Heart left ventricle (tissue), 16 donors: ENCODE measurements around the gene SBNO2. TPM values are rescaled to one million over a fixed set of nuclear protein-coding genes. Genes with fewer than 3 reads are reported as not detected.

ENCODE experiments used
- ATAC-seq, 4 donors: fragments of 200-7000 bp; cut with Tn5 transposase; one replicate each; pipeline ENCODE4 v1.9.1; 2020 to 2022; ENCODE audit warnings: moderate library complexity in 4 of 4, mild to moderate bottlenecking in 3 of 4, moderate number of reproducible peaks in 1 of 4
- DNase-seq, 5 donors: peaks; one replicate each; pipeline ENCODE4 v3.0.0-alpha.2; 2020
- H3K27ac ChIP-seq, 12 donors: fragments of 200-600 bp; sonication (generic) in 4 of 12; one replicate each; pipeline versions ENCODE4 v1.5.0 to v1.8.0; 2016 to 2022; ENCODE audit warnings: mild to moderate bottlenecking in 2 of 12
- H3K27me3 ChIP-seq, 9 donors: fragments of 200-600 bp; sonication (generic) in 2 of 9; one replicate each; pipeline versions ENCODE4 v1.5.1 to v1.8.0; 2016 to 2022; ENCODE audit warnings: mild to moderate bottlenecking in 3 of 9
- H3K36me3 ChIP-seq, 9 donors: fragments of 200-600 bp; sonication (generic) in 2 of 9; one replicate each; pipeline versions ENCODE4 v1.5.0 to v1.8.0; 2018 to 2022; ENCODE audit warnings: mild to moderate bottlenecking in 2 of 9
- H3K4me1 ChIP-seq, 12 donors: fragments of 200-600 bp; sonication (generic) in 4 of 12; one replicate each; pipeline versions ENCODE4 v1.5.0 to v1.8.0; 2016 to 2022; ENCODE audit warnings: mild to moderate bottlenecking in 3 of 12
- H3K4me3 ChIP-seq, 12 donors: fragments of 200-600 bp; sonication (generic) in 4 of 12; one replicate each; pipeline versions ENCODE4 v1.5.0 to v1.8.0; 2017 to 2022; ENCODE audit warnings: mild to moderate bottlenecking in 9 of 12, moderate library complexity in 4 of 12
- H3K9me3 ChIP-seq, 12 donors: fragments of 200-600 bp; sonication (generic) in 4 of 12; one replicate each; pipeline versions ENCODE4 v1.5.0 to v1.8.0; 2016 to 2022; ENCODE audit warnings: mild to moderate bottlenecking in 1 of 12
- POLR2A ChIP-seq, 2 donors: fragments of 450-650 bp; IDR thresholded peaks; one replicate each; pipeline ENCODE4 v1.6.1; 2017; ENCODE audit warnings: antibody characterized with exemption in 2 of 2, mild to moderate bottlenecking in 2 of 2, moderate library complexity in 2 of 2
- WGBS, 4 donors: extraction: QIAGEN DNeasy Blood & Tissue Kit in 2 of 4; methylation state at CpG; one replicate each; pipeline versions ENCODE4 v1.1.5 to v1.1.7; 2013 to 2018; 5-methylcytosine and 5-hydroxymethylcytosine counted together
- intact Hi-C, 10 donors: fragments of 100-400 bp; cut with DNase I; formaldehyde crosslinking; loops; one replicate each; pipeline versions ENCODE4 v1.11.1 to v1.14.2; 2022
- polyA plus RNA-seq, 2 donors: library from polyadenylated mRNA; stranded (reverse); fragments of 200-250 nt; gene quantifications; one replicate each; pipeline ENCODE4 v1.2.3, GENCODE V29; 2013
- total RNA-seq, 9 donors: library from RNA; depleted of rRNA in 2 of 9; stranded (reverse); fragments of >200 nt in 2 of 9; fragmentation: NEBNext Ultra II Directional in 3 of 9; extraction: Animal tissue kit (Norgen Biotek cat#: 25700) in 3 of 9; gene quantifications; one replicate each; pipeline versions ENCODE4 v1.1.0 to v1.2.4, GENCODE V29; 2016 to 2023
- TF ChIP-seq, protein P1 (sequence below), 12 donors: fragments of 200-600 bp; sonication (generic) in 4 of 12; IDR thresholded peaks; one replicate each; pipeline versions ENCODE4 v1.5.0 to v1.8.0; 2018 to 2022; ENCODE audit warnings: antibody characterized with exemption in 12 of 12, mild to moderate bottlenecking in 5 of 12
- donor health status: ischemic (EF 13 %, LVEDD 7.1; RV severe dilation, severe dysfunction).
- donor health status: healthy with polysubstance abuse.
- donor health status: DM: no; HTN: yes; CAD: no.
- donor health status: DM: no; HTN: no; CAD: no.
- donor health status: ischemic (EF 25% LVEDD 6.9; RV normal size, moderate dysfunction).
- donor health status: ischemic (EF 25% LVEDD 5.7; RV mildly dilated, moderate dysfunction).
- donor health status: healthy.
- donor health status: DM: yes; HTN: yes; CAD: no.
- donor health status: ischemic (EF 35%, LVEDD 5.7; RV mildly dilated, moderate dysfunction).
- donor health status: nonischemic (EF 11% LVEDD 7.7; RV severe dilation, severe dysfunction).
- donor health status: DM: yes; HTN: yes; CAD: no.
- donor health status: PGD.
- donor health status: ischemic (EF 29% LVEDD 5.4; RV normal size, mild dysfunction).
- donor health status: nonischemic (EF 23%, LVEDD 6.1; RV moderate dilation, normal function).

SBNO2 gene
- total and polyA plus RNA-seq, 11 donors: 9.9 to 78.9 (median 18.7) TPM

DNA sequence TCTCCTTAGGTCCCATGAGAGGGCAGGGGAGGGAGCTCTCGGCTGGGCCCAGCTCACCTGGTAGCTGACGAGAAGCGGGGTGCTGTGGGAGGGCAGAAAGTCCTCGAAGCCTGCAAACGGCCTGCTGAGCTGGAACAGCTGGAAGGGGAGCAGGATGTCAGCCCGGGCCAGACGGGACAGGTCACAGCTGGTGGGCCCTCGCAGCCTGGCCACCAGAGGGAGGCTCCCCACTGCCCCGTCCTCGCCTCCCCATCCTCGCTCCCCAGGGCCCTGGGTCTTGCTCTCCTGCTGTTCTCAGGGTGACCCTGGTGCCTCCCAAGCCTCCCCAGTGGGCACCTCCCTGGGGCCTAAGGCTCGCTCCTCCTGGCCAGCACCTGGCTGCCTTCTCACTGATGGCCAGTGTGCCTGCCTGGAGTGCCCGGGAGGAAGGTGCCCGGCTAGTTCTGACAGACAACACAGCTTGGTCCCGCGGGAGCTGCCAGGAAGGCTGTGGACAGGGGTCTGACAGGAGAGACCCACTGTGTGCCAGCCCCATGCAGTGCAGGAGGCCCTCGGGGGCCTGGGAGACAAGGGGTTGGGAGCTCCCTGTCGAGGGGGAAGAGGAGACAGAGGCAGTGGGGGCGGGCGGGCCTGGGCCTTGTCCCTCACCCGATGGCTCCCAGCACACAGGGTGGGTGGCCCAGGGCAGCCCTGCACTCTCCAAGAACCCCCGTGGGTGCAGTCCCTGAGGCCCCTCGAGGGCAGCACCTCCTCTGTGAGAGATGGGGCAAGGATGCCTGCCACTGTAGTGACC, 50.0 kb downstream of the SBNO2 start:
- H3K27me3 ChIP-seq: no peaks in the 10 kb centered on the region
- 89 to 97% (median 90%) methylated on average over 13 to 23 of the region's 23 CpGs for WGBS, 4 donors
- no peak for DNase-seq
- H3K27ac ChIP-seq: no peak overlapping the region
- TF ChIP-seq, protein P1, sequence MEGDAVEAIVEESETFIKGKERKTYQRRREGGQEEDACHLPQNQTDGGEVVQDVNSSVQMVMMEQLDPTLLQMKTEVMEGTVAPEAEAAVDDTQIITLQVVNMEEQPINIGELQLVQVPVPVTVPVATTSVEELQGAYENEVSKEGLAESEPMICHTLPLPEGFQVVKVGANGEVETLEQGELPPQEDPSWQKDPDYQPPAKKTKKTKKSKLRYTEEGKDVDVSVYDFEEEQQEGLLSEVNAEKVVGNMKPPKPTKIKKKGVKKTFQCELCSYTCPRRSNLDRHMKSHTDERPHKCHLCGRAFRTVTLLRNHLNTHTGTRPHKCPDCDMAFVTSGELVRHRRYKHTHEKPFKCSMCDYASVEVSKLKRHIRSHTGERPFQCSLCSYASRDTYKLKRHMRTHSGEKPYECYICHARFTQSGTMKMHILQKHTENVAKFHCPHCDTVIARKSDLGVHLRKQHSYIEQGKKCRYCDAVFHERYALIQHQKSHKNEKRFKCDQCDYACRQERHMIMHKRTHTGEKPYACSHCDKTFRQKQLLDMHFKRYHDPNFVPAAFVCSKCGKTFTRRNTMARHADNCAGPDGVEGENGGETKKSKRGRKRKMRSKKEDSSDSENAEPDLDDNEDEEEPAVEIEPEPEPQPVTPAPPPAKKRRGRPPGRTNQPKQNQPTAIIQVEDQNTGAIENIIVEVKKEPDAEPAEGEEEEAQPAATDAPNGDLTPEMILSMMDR (IDR thresholded peaks at IDR 0.05): no peak
- no peak for TF ChIP-seq POLR2A (IDR thresholded peaks at IDR 0.05)
- H3K9me3 ChIP-seq: no peaks in the 10 kb centered on the region
- intact Hi-C loops: no loop called here
- peaks cover 0 to 30% (median 0%) of the 10 kb centered on the region in 12 donors for H3K4me1 ChIP-seq
- H3K4me3 ChIP-seq: no peak overlapping the region
- H3K36me3 ChIP-seq: peaks cover 8 to 100% (median 83%) of the 10 kb centered on the region in 9 donors
- ATAC-seq: no peak

DNA sequence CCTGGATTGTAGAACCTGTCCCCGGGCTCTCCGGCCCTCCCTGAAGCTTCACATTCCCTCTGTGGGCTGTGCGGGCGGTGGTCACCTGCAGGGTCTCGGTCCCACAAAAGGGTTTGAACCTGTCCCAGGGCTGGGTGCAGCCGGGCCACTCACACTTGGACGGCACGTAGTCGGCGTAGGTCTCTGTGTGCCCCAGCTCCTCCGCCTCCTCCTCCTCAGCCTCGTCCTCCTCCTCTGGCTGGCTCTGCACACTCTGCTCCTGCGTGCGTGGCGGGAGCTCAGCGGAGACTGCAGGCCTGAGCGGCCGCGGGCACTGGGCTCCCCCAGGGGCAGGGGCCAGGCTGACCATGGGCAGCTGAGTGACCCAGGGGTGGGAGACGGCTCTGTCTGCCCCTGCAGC, 50.7 kb downstream of the SBNO2 start:
- no peak for DNase-seq
- TF ChIP-seq POLR2A (IDR thresholded peaks at IDR 0.05): no peak
- intact Hi-C loops: no loop called here
- no peak for ATAC-seq
- no peaks in the 10 kb centered on the region for H3K9me3 ChIP-seq
- no peak overlapping the region for H3K27ac ChIP-seq
- no peaks in the 10 kb centered on the region for H3K27me3 ChIP-seq
- peaks cover 8 to 100% (median 90%) of the 10 kb centered on the region in 9 donors for H3K36me3 ChIP-seq
- peaks cover 0 to 25% (median 0%) of the 10 kb centered on the region in 12 donors for H3K4me1 ChIP-seq
- no peak overlapping the region for H3K4me3 ChIP-seq
- 96 to 98% (median 98%) methylated on average over 11 to 20 of the region's 20 CpGs for WGBS, 4 donors

DNA sequence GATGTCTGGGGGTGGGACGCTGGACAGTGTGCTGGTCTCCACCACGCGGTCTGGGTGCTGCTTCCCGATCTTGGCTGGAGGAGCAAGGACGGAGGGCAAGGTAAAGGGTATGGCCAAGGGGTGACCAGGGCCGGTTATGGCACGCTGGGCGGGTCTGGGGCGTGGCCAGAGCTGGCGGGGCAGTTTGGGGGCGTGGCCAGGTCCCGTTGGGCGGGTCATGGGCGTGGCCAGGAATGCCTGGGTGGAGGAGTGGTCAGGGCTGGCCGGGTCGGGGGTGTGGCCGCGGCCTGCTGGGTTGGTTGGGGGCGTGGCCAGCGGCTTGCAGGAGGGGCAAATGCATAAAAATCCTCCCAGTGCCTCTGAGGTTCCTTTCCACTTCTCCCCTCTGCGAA, 51.1 kb downstream of the SBNO2 start:
- intact Hi-C loops: no loop called here
- DNase-seq (peak in 3 of 5 donors; percentile 52 to 82 (median 67)), ATAC-seq (peak in 3 of 4 donors; percentile 46 to 79 (median 66))

DNA sequence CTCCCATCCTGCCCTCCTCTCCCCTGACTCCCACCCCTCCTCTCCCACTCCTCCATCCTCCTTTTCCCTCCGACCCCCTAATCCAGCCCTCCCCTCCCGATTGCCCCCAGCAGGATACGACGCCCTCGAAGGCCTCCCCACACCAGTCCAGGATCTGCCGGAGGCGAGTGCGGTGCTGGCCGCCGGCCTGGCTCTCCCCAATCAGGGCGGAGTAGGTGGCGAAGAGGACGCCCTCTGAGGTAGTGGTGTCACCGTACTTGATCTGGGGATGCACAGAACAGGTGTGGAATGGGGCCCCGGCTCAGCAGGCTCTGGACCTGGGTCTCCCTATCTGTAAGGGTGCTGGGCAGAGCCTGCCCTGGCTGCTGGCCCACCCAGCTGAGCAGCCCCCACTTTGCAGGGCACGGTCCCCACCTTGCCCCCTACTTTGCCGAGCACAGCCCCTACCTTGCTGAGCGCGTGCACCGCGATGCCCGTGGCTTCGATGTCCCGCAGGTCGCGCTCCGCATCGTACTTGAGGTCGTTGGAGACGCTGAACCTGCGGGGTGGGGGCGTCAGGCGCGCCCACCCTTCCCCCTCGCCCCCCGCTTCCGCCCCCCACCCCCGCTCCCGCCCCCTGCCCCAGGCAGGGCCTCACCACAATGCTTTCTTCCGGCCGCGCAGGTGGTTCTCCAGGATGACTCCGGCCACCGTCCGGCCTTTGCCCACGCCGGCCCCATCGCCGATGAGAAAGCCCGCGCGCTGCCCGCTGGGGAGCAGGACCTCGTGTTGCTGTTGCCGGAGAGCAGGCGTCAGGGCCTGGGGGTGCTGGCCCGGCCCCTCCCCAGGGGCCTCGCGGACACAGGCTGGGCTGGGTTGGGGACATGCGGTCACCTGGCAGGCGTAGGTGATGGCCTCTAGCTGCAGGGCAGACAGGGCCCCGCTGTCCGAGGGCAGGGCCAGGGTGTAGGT, 51.8 kb downstream of the SBNO2 start:
- DNase-seq (no peak), ATAC-seq (peak in 1 of 4 donors; percentile 3)
- intact Hi-C loops: no loop called here
- WGBS, 4 donors: 95 to 96% (median 96%) methylated on average over 42 to 63 of the region's 63 CpGs
- Histone ChIP-seq H3K36me3 (peaks cover 8 to 100% (median 95%) of the 10 kb centered on the region in 9 donors), H3K4me1 (peaks cover 0 to 19% (median 0%) of the 10 kb centered on the region in 12 donors), H3K27ac (no peak overlapping the region), H3K27me3 (no peaks in the 10 kb centered on the region), H3K9me3 (no peaks in the 10 kb centered on the region), H3K4me3 (no peak overlapping the region)
- TF ChIP-seq, protein P1 (IDR thresholded peaks at IDR 0.05): no peak
- TF ChIP-seq POLR2A (IDR thresholded peaks at IDR 0.05): no peak

More for the DNA sequence above, 51.1 kb downstream of the SBNO2 start:
- 67 to 78% (median 70%) methylated on average over 13 to 21 of the region's 21 CpGs for WGBS, 4 donors
- H3K27me3 ChIP-seq: no peaks in the 10 kb centered on the region
- H3K27ac ChIP-seq: no peak overlapping the region
- H3K4me1 ChIP-seq: peaks cover 0 to 23% (median 0%) of the 10 kb centered on the region in 12 donors
- TF ChIP-seq, protein P1 (IDR thresholded peaks at IDR 0.05): no peak
- TF ChIP-seq POLR2A (IDR thresholded peaks at IDR 0.05): no peak
- no peak overlapping the region for H3K4me3 ChIP-seq
- peaks cover 8 to 100% (median 94%) of the 10 kb centered on the region in 9 donors for H3K36me3 ChIP-seq
- no peaks in the 10 kb centered on the region for H3K9me3 ChIP-seq
